GM12878 (cell line): ENCODE data around the gene HOXC5. TPM values are rescaled to one million over a fixed set of nuclear protein-coding genes. Genes with fewer than 3 reads are reported as not detected.
A peak's percentile ranks its signal among the peaks of the same experiment; 100 is the strongest.

Experiments
- ATAC-seq: fragments of 200-7000 bp; cut with Tn5 transposase; 3 replicates; pipeline ENCODE4 v1.9.1; 2020; ENCODE audit warnings: mild to moderate bottlenecking, moderate library complexity
- BruUV-seq: library from RNA; stranded (reverse); fragments of 400-500 nt; replicated peaks from 2 replicates; lab custom pipeline; 2021; lab: Mats Ljungman, UMichigan
- CTCF ChIA-PET: fragments of 300-600 bp; sonication (Branson Sonifier 250); formaldehyde crosslinking; extraction: SDS; loops from one replicate; lab custom pipeline; 2021; ENCODE audit warnings: inconsistent platforms; lab: Yijun Ruan, JAX
- POLR2A ChIA-PET: fragments of 350-600 bp; formaldehyde crosslinking; extraction: SDS; loops from one replicate; lab custom pipeline; 2021; ENCODE audit warnings: inconsistent platforms; lab: Charles Lee
- RAD21 ChIA-PET: fragments of 300-600 bp; sonication (Branson Sonifier 250); formaldehyde crosslinking; loops from one replicate; lab custom pipeline; 2023; ENCODE audit warnings: antibody characterized with exemption; ENCODE audit not compliant: unreplicated experiment; lab: Charles Lee
- SMC1A ChIA-PET: fragments of 300-600 bp; sonication (Branson Sonifier 250); formaldehyde crosslinking; loops from one replicate; lab custom pipeline; 2023; ENCODE audit not compliant: unreplicated experiment, uncharacterized antibody; lab: Charles Lee
- DNase-seq: peaks from one replicate; pipeline ENCODE4 v3.0.0-alpha.2; 2011; ENCODE audit warnings: low read depth, low spot score
- FAIRE-seq: peaks from 3 replicates; lab custom pipeline; 2011; peaks lifted over from hg19 to GRCh38; lab: Jason Lieb, UNC
- H2AFZ ChIP-seq: 2 replicates; pipeline ENCODE4 v1.6.0; 2011; ENCODE audit warnings: low read depth, low read length, control low read depth; ENCODE audit not compliant: control insufficient read depth
- H3K27ac ChIP-seq: 2 replicates; pipeline ENCODE4 v1.5.1; 2011; ENCODE audit warnings: control low read depth; ENCODE audit not compliant: control insufficient read depth, insufficient read depth
- H3K27me3 ChIP-seq, 2 experiments: replicated peaks in 1 of 2; 2 replicates each; pipeline versions ENCODE4 v1.6.0 to v1.6.1; 2011; ENCODE audit warnings: low read length in 1 of 2; ENCODE audit not compliant: control insufficient read depth in 2 of 2, insufficient read depth in 2 of 2
- H3K36me3 ChIP-seq, 2 experiments: 2 replicates each; pipeline ENCODE4 v1.5.1; 2011; ENCODE audit warnings: low read length in 1 of 2; ENCODE audit not compliant: control insufficient read depth in 2 of 2, insufficient read depth in 2 of 2
- H3K4me1 ChIP-seq: 2 replicates; pipeline ENCODE4 v1.6.1; 2011; ENCODE audit warnings: mild to moderate bottlenecking, low read length, moderate library complexity, mixed read lengths; ENCODE audit not compliant: control insufficient read depth, insufficient read depth
- H3K4me2 ChIP-seq: 2 replicates; pipeline ENCODE4 v1.6.0; 2011; ENCODE audit warnings: control low read depth; ENCODE audit not compliant: control insufficient read depth, insufficient read depth
- H3K4me3 ChIP-seq: fragments of 200-600 bp; sonication (generic); 2 replicates; pipeline ENCODE4 v1.5.1; 2016
- H3K79me2 ChIP-seq: 2 replicates; pipeline ENCODE4 v1.6.0; 2011; ENCODE audit warnings: low read length; ENCODE audit not compliant: control insufficient read depth, insufficient read depth
- H3K9ac ChIP-seq: 2 replicates; pipeline ENCODE4 v1.8.0; 2011; ENCODE audit warnings: low read length, control low read depth, mixed read lengths; ENCODE audit not compliant: control insufficient read depth, insufficient read depth
- H3K9me3 ChIP-seq: replicated peaks from 3 replicates; pipeline ENCODE4 v1.5.1; 2011; ENCODE audit warnings: mild to moderate bottlenecking, low read length; ENCODE audit not compliant: control insufficient read depth, insufficient read depth
- H4K20me1 ChIP-seq: 2 replicates; pipeline ENCODE4 v1.6.0; 2011; ENCODE audit not compliant: control insufficient read depth, insufficient read depth
- MEF2B ChIP-seq: fragments of 450-650 bp; IDR thresholded peaks from 2 replicates; pipeline ENCODE4 v1.6.1; 2018; ENCODE audit warnings: mild to moderate bottlenecking, moderate library complexity; ENCODE audit not compliant: partially characterized antibody, poor library complexity, severe bottlenecking
- NFIC ChIP-seq: IDR thresholded peaks from 2 replicates; pipeline ENCODE4 v1.6.1; 2012; ENCODE audit warnings: low read depth, mild to moderate bottlenecking, inconsistent platforms, low read length, moderate library complexity
- NFYB ChIP-seq: IDR thresholded peaks from 2 replicates; pipeline ENCODE4 v1.6.1; 2011; ENCODE audit warnings: low read depth, mild to moderate bottlenecking, low read length, improper control_type of control experiment, moderate library complexity; ENCODE audit not compliant: insufficient read depth
- RAD51 ChIP-seq: fragments of 450-650 bp; IDR thresholded peaks from 2 replicates; pipeline ENCODE4 v1.6.1; 2016; ENCODE audit warnings: moderate library complexity, mild to moderate bottlenecking, inconsistent platforms
- REST ChIP-seq: IDR thresholded peaks from 2 replicates; pipeline ENCODE4 v1.6.1; 2012; ENCODE audit warnings: mild to moderate bottlenecking, low read depth, low read length
- USF1 ChIP-seq: IDR thresholded peaks from 2 replicates; pipeline ENCODE4 v1.6.1; 2011; ENCODE audit warnings: borderline replicate concordance, low read depth, mild to moderate bottlenecking, moderate library complexity, mixed read lengths, low read length; ENCODE audit not compliant: insufficient read depth; ENCODE audit errors: extremely low read length
- USF2 ChIP-seq: IDR thresholded peaks from 2 replicates; pipeline ENCODE4 v1.6.1; 2011; ENCODE audit warnings: low read depth, low read length, improper control_type of control experiment, borderline replicate concordance
- WGBS: methylation state at CpG from one replicate; pipeline ENCODE4 v1.1.6; 2016; ENCODE audit warnings: low lambda C conversion rate; ENCODE audit not compliant: insufficient replicate concordance, insufficient coverage; ENCODE audit errors: missing lambda C conversion rate; 5-methylcytosine and 5-hydroxymethylcytosine counted together
- in situ Hi-C: fragments of 300-500 bp; cut with MboI; formaldehyde crosslinking; loops from 9 replicates; pipeline ENCODE4 v1.14.3; 2018; ENCODE audit warnings: mixed read lengths
- intact Hi-C: fragments of 100-400 bp; cut with micrococcal nuclease; formaldehyde crosslinking; loops from one replicate; pipeline ENCODE4 v1.14.2; 2022; ENCODE audit not compliant: unreplicated experiment
- polyA plus RNA-seq, 11 experiments: library from polyadenylated mRNA; depleted of rRNA in 4 of 11; unstranded in 6 of 11; stranded (reverse) in 5 of 11; fragments of >200 nt; fragmentation: Nextera tagmentation in 4 of 11; fragmentation: Illumina TruSeq in 1 of 11; extraction: Ambion mirVana in 4 of 11; extraction: Trizol in 1 of 11; gene quantifications; 1 replicate in 1 of 11; 2 replicates in 10 of 11; pipeline versions ENCODE4 v1.2.1 to v1.2.3, GENCODE V29; 2011 to 2016; ENCODE audit warnings: inconsistent platforms in 2 of 11, missing spikeins in 2 of 11, low read depth in 1 of 11
- total RNA-seq, 4 experiments: library from RNA; depleted of rRNA in 3 of 4; stranded (reverse); fragments of >200 nt in 3 of 4; fragmentation: Illumina TruSeq in 1 of 4; extraction: Trizol in 1 of 4; gene quantifications; 2 replicates each; pipeline versions ENCODE4 v1.2.1 to v1.2.3, GENCODE V29; 2013 to 2021

Gene HOXC5
- total and polyA plus RNA-seq, 10 of the 15 experiments (the other 5 are each of a cell fraction or from before 2014, with no cell fraction given): 0.11 TPM; not detected in 9

- Histone ChIP-seq H3K27me3 (peaks cover 1 to 7% of the 10 kb centered on the region in 2 experiments; a peak in 2 of 4 replicates), H3K27ac (no peak overlapping the region), H3K36me3 (no peaks in the 10 kb centered on the region), H4K20me1 (no peaks in the 10 kb centered on the region), H3K79me2 (no peaks in the 10 kb centered on the region), H3K9me3 (no peaks in the 10 kb centered on the region; the same call in 2 of the 3 replicates), H3K4me3 (no peak overlapping the region), H3K4me1 (no peaks in the 10 kb centered on the region), H3K9ac (no peak overlapping the region), H3K4me2 (no peak overlapping the region), H2AFZ (no peak overlapping the region)
- ATAC-seq (peak; percentile 41; the same call in 2 of the 3 replicates), DNase-seq (no peak), FAIRE-seq (no peak)
- intact Hi-C loops: no loop called here
- in situ Hi-C loops: no loop called here
- ChIA-PET RAD21 (interaction anchor here (1.0 to 4.2 kb wide), 4 partner anchors 8 to 151 kb away, joined by 3 to 18 read pairs (median 4); partner anchors contain the start of genes HOXC4 and HOXC5), CTCF (interaction anchor here (1.3 to 1.7 kb wide), 4 partner anchors 8 to 175 kb away, joined by 4 to 6 read pairs (median 4); partner anchors contain the start of gene HOXC5), SMC1A (interaction anchor here (1.0 to 2.7 kb wide), 4 partner anchors 10 to 150 kb away, joined by 3 to 9 read pairs (median 3); partner anchors contain the start of genes HOXC4 and HOXC6), POLR2A (no interaction called here)
- 24% methylated on average over 4 of the region's 4 CpGs for WGBS
- peak; percentile 2; the same call in 1 of the 2 replicates for TF ChIP-seq USF2
- no peak for TF ChIP-seq REST
- no peak for TF ChIP-seq NFIC
- TF ChIP-seq RAD51: peak; percentile 45; the same call in 1 of the 2 replicates
- peak; percentile 66 for TF ChIP-seq USF1
- TF ChIP-seq NFYB: peak; percentile 82
- no peak for TF ChIP-seq MEF2B
- BruUV-seq: no TSS peak
Observed at GRCh38 chr12:54040148-54040494, 7.3 kb downstream of the HOXC5 start.
